Measurements from ENCODE around the gene MERTK.

DNA sequence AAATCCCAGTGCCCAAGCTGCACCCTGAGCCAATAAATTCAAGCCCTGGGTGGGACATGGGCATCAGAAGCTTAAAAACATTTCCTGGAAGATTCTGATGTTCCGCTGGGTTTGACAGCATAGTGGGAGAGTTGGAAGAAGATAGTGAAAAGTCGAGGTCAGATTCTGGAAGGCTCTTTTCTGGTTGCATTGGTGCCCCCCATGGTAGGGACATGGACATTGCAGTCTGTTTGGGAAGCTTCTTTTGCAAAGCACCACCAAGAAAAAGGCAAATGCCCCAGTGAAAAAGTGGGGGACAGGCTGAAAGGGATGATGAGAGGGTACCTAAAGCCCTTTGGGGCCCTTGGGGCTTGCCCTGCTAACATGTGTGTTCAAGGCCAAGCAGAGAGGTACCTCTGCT lies 21.0 kb downstream of the MERTK start:
- TF ChIP-seq ZNF138 (CRISPR knock-in tag; IDR thresholded peaks at IDR 0.05; ENCODE audit: low read depth) (no peak), EP300 (IDR thresholded peaks at IDR 0.05; ENCODE audit: low read depth in 2 of 2, low read length in 2 of 2) (no peak), EP300 (CRISPR knock-in tag; IDR thresholded peaks at IDR 0.05; ENCODE audit: borderline replicate concordance) (no peak), ZNF282 (IDR thresholded peaks at IDR 0.05; ENCODE audit: partially characterized antibody) (no peak), ETV6 (CRISPR knock-in tag; conservative IDR thresholded peaks at IDR 0.05) (no peak), JUND (CRISPR knock-in tag; IDR thresholded peaks at IDR 0.05) (no peak), ZKSCAN8 (CRISPR knock-in tag; IDR thresholded peaks at IDR 0.05; ENCODE audit: borderline replicate concordance) (no peak), POLR2A (IDR thresholded peaks at IDR 0.05; ENCODE audit: insufficient read depth in 1 of 2, low read depth in 2 of 2, low read length in 2 of 2) (no peak)
- TF ChIP-seq, protein P1, sequence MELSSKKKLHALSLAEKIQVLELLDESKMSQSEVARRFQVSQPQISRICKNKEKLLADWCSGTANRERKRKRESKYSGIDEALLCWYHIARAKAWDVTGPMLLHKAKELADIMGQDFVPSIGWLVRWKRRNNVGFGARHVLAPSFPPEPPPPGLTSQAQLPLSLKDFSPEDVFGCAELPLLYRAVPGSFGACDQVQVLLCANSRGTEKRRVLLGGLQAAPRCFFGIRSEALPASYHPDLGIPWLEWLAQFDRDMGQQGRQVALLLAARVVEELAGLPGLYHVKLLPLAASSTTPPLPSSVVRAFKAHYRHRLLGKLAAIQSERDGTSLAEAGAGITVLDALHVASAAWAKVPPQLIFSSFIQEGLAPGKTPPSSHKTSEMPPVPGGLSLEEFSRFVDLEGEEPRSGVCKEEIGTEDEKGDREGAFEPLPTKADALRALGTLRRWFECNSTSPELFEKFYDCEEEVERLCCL (CRISPR knock-in tag; IDR thresholded peaks at IDR 0.05; ENCODE audit: borderline replicate concordance), result no peak
